K562 (cell line): Measurements from ENCODE around the gene ITPR1. TPM values are rescaled to one million over a fixed set of nuclear protein-coding genes. Genes with fewer than 3 reads are reported as not detected.

ENCODE experiments used
- CCNT2 ChIP-seq: IDR thresholded peaks from 2 replicates; pipeline ENCODE4 v1.6.1; 2011; ENCODE audit warnings: borderline replicate concordance, low read depth, mild to moderate bottlenecking, moderate library complexity, mixed read lengths, low read length; ENCODE audit not compliant: insufficient read length; ENCODE audit errors: extremely low read depth
- CTBP1 ChIP-seq: fragments of 450-650 bp; IDR thresholded peaks from 2 replicates; pipeline ENCODE4 v1.6.1; 2016; ENCODE audit warnings: borderline replicate concordance
- EP300 ChIP-seq: IDR thresholded peaks from 2 replicates; pipeline ENCODE4 v1.6.1; 2012; ENCODE audit warnings: low read length, improper control_type of control experiment
- GABPA ChIP-seq: fragments of 200-800 bp; sonication (Bioruptor generic); conservative IDR thresholded peaks from 2 replicates; pipeline ENCODE4 v1.6.1; 2016; ENCODE audit warnings: low read depth, missing genetic modification characterization, missing compliant biosample characterization
- MBD2 ChIP-seq: sonication (generic); IDR thresholded peaks from 2 replicates; pipeline ENCODE4 v1.6.1; 2016; ENCODE audit warnings: low read depth, borderline replicate concordance
- PCBP1 ChIP-seq: fragments of 200-400 bp; formaldehyde crosslinking; IDR thresholded peaks from 2 replicates; pipeline ENCODE4 v1.6.1; 2018; ENCODE audit warnings: mild to moderate bottlenecking, low read depth, low read length; ENCODE audit not compliant: poor library complexity, severe bottlenecking
- RB1 ChIP-seq: fragments of 450-650 bp; IDR thresholded peaks from 2 replicates; pipeline ENCODE4 v1.6.1; 2017; ENCODE audit warnings: low read depth, mild to moderate bottlenecking
- RBM22 ChIP-seq: fragments of 200-400 bp; formaldehyde crosslinking; IDR thresholded peaks from 2 replicates; pipeline ENCODE4 v1.6.1; 2018; ENCODE audit warnings: low read length, low read depth; ENCODE audit not compliant: poor library complexity, severe bottlenecking
- RCOR1 ChIP-seq, 2 experiments: IDR thresholded peaks; 2 replicates each; pipeline ENCODE4 v1.6.1; 2012; ENCODE audit warnings: low read depth in 2 of 2, low read length in 2 of 2, borderline replicate concordance in 1 of 2, improper control_type of control experiment in 1 of 2
- SIX5 ChIP-seq, 2 experiments: IDR thresholded peaks; 2 replicates each; pipeline ENCODE4 v1.6.1; 2011; ENCODE audit warnings: low read length in 2 of 2, borderline replicate concordance in 1 of 2, low read depth in 1 of 2, mild to moderate bottlenecking in 1 of 2, moderate library complexity in 1 of 2; ENCODE audit not compliant: insufficient read depth in 1 of 2
- SREBF2 ChIP-seq: sonication (generic); formaldehyde crosslinking; IDR thresholded peaks from 2 replicates; pipeline ENCODE4 v1.4.0; 2020; ENCODE audit warnings: mild to moderate bottlenecking, missing genetic modification reagents
- SRSF3 ChIP-seq: fragments of 200-400 bp; formaldehyde crosslinking; IDR thresholded peaks from 2 replicates; pipeline ENCODE4 v1.6.1; 2016; ENCODE audit warnings: mild to moderate bottlenecking, low read length, moderate library complexity; ENCODE audit not compliant: insufficient read depth
- TAF1 ChIP-seq: IDR thresholded peaks from 2 replicates; pipeline ENCODE4 v1.6.1; 2011; ENCODE audit warnings: mild to moderate bottlenecking, low read length, moderate library complexity; ENCODE audit not compliant: insufficient read depth, control insufficient read depth, severe bottlenecking; ENCODE audit errors: extremely low read depth
- ZFP36 ChIP-seq: fragments of 150-350 bp; IDR thresholded peaks from 2 replicates; pipeline ENCODE4 v1.6.1; 2018; ENCODE audit warnings: low read length, low read depth; ENCODE audit not compliant: partially characterized antibody
- ZNF12 ChIP-seq: sonication (generic); formaldehyde crosslinking; IDR thresholded peaks from 2 replicates; pipeline ENCODE4 v1.4.0; 2020; ENCODE audit warnings: mild to moderate bottlenecking, missing genetic modification reagents
- polyA plus RNA-seq, 8 experiments: library from polyadenylated mRNA; depleted of rRNA in 4 of 8; stranded (reverse) in 5 of 8; unstranded in 3 of 8; fragments of >200 nt; fragmentation: Nextera tagmentation in 2 of 8; fragmentation: Illumina TruSeq in 1 of 8; extraction: Ambion mirVana in 2 of 8; extraction: Trizol in 1 of 8; gene quantifications; 2 replicates each; pipeline versions ENCODE4 v1.2.1 to v1.2.3, GENCODE V29; 2011 to 2014; ENCODE audit warnings: inconsistent platforms in 1 of 8, missing spikeins in 1 of 8
- total RNA-seq, 7 experiments: library from RNA; depleted of rRNA in 6 of 7; stranded (reverse); fragments of >200 nt in 6 of 7; fragmentation: Illumina TruSeq in 2 of 7; extraction: Trizol in 2 of 7; gene quantifications; 2 replicates each; pipeline versions ENCODE4 v1.2.1 to v1.2.3, GENCODE V29; 2011 to 2021; ENCODE audit warnings: low replicate concordance in 1 of 7
- TF ChIP-seq, protein P1 (sequence below): sonication (generic); formaldehyde crosslinking; IDR thresholded peaks from 2 replicates; pipeline ENCODE4 v1.8.0; 2023; ENCODE audit warnings: mild to moderate bottlenecking, missing genetic modification reagents
- TF ChIP-seq, protein P2 (sequence below): fragments of 250-450 bp; sonication (Bioruptor Pico); IDR thresholded peaks from 2 replicates; pipeline ENCODE4 v1.5.1; 2021; ENCODE audit warnings: mild to moderate bottlenecking
- TF ChIP-seq, protein P3 (sequence below): fragments of 450-650 bp; formaldehyde crosslinking; IDR thresholded peaks from 2 replicates; pipeline ENCODE4 v1.4.0; 2022; ENCODE audit warnings: missing genetic modification characterization
- TF ChIP-seq, protein P4 (sequence below): sonication (generic); IDR thresholded peaks from 2 replicates; pipeline ENCODE4 v1.6.1; 2016

The ITPR1 gene
- total and polyA plus RNA-seq, 9 of the 15 experiments (the other 6 are each of a cell fraction or from before 2014, with no cell fraction given): 22.4 to 40.0 (median 27.4) TPM

DNA sequence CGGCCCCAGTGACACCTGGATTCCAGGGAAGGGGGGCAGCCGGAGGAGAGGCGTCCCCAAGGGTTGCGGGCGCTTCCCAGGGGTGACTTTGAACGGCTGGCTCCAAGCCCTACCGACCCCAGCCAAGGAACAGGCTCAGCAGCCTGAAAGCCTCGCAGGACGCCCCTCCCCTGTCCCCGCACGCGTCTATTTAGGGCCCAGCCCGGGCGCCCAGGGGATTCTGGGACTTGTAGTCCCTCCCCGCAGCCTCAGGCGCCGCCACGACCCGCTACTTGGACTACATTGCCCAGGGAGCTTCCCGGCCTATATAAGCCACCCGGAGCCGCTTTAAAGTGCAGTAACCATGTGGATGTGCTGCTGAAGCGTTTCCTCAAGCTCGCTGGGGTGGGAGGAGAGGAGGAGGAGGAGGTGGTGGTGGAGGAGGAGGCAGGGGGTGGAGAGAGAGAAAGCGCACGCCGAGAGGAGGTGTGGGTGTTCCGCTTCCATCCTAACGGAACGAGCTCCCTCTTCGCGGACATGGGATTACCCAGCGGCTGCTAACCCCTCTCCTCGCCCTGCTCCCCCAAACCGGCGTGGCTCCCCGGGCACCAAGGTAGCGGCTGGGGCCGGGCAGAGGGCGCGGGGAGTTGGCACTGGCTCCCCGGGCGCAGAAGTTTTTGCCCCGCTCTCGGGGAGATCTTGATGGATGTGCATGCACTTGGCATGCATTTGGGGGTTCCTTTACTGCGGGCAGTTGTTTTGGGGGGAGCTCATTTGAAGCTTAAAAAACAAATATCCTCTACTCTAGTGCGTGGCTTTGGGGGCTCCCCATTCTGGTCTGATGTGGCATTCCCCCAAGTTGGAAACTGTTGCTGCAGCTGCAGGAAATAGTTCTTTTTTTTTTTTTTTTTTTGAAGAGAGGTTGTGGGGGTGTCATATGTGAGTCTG is at the start of gene ITPR1 (continued):
- TF ChIP-seq, protein P1, sequence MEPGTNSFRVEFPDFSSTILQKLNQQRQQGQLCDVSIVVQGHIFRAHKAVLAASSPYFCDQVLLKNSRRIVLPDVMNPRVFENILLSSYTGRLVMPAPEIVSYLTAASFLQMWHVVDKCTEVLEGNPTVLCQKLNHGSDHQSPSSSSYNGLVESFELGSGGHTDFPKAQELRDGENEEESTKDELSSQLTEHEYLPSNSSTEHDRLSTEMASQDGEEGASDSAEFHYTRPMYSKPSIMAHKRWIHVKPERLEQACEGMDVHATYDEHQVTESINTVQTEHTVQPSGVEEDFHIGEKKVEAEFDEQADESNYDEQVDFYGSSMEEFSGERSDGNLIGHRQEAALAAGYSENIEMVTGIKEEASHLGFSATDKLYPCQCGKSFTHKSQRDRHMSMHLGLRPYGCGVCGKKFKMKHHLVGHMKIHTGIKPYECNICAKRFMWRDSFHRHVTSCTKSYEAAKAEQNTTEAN: peak; percentile 78; the same call in 1 of the 2 replicates
- peak; percentile 88 to 93 for TF ChIP-seq SIX5 (IDR thresholded peaks at IDR 0.05; ENCODE audit: borderline replicate concordance in 1 of 2, insufficient read depth in 1 of 2, low read depth in 1 of 2, low read length in 2 of 2)
- TF ChIP-seq EP300: 0 out of 2 replicates have a peak, but pooled peaks have one; percentile 3
- TF ChIP-seq CCNT2: peak; percentile 57
- peak; percentile 43 for TF ChIP-seq ZFP36
- peak; percentile 51 to 84; a peak in 3 of 4 replicates for TF ChIP-seq RCOR1 (IDR thresholded peaks at IDR 0.05; ENCODE audit: borderline replicate concordance in 1 of 2, low read depth in 2 of 2, low read length in 2 of 2)
- TF ChIP-seq, protein P2, sequence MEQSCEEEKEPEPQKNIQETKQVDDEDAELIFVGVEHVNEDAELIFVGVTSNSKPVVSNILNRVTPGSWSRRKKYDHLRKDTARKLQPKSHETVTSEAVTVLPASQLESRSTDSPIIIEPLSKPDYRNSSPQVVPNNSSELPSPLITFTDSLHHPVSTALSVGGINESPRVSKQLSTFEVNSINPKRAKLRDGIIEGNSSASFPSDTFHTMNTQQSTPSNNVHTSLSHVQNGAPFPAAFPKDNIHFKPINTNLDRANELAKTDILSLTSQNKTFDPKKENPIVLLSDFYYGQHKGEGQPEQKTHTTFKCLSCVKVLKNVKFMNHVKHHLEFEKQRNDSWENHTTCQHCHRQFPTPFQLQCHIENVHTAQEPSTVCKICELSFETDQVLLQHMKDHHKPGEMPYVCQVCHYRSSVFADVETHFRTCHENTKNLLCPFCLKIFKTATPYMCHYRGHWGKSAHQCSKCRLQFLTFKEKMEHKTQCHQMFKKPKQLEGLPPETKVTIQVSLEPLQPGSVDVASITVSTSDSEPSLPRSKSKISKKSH (CRISPR knock-in tag): no peak
- peak; percentile 89 for TF ChIP-seq MBD2
- TF ChIP-seq RB1: peak; percentile 49
- TF ChIP-seq, protein P3, sequence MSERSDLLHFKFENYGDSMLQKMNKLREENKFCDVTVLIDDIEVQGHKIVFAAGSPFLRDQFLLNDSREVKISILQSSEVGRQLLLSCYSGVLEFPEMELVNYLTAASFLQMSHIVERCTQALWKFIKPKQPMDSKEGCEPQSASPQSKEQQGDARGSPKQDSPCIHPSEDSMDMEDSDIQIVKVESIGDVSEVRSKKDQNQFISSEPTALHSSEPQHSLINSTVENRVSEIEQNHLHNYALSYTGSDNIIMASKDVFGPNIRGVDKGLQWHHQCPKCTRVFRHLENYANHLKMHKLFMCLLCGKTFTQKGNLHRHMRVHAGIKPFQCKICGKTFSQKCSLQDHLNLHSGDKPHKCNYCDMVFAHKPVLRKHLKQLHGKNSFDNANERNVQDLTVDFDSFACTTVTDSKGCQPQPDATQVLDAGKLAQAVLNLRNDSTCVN (CRISPR knock-in tag): peak; percentile 78; the same call in 1 of the 2 replicates
- TF ChIP-seq TAF1: peak; percentile 100
- peak; percentile 97 for TF ChIP-seq RBM22
- TF ChIP-seq, protein P4, sequence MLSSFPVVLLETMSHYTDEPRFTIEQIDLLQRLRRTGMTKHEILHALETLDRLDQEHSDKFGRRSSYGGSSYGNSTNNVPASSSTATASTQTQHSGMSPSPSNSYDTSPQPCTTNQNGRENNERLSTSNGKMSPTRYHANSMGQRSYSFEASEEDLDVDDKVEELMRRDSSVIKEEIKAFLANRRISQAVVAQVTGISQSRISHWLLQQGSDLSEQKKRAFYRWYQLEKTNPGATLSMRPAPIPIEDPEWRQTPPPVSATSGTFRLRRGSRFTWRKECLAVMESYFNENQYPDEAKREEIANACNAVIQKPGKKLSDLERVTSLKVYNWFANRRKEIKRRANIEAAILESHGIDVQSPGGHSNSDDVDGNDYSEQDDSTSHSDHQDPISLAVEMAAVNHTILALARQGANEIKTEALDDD: no peak
- TF ChIP-seq GABPA (tag): peak; percentile 61
- TF ChIP-seq PCBP1: no peak
- TF ChIP-seq ZNF12 (CRISPR knock-in tag): no peak
- TF ChIP-seq SRSF3: 0 out of 2 replicates have a peak, but pooled peaks have one; percentile 88
- peak; percentile 85; the same call in 1 of the 2 replicates for TF ChIP-seq CTBP1
- no peak for TF ChIP-seq SREBF2 (CRISPR knock-in tag)
